ENCODE results near the gene CHPF.

- no peak for TF ChIP-seq CTCF (conservative IDR thresholded peaks at IDR 0.05; ENCODE audit: low read depth, low read length)
- no peak for TF ChIP-seq EZH2phosphoT487 (IDR thresholded peaks at IDR 0.05; ENCODE audit: borderline replicate concordance, low read length)
These were observed 37.7 kb upstream of the CHPF start for GRCh38 chr2:219581346-219581745.

Data from PC-3 (cell line).